Left kidney (tissue), 8 donors: Measurements from ENCODE around the gene CCDC183. TPM values are rescaled to one million over a fixed set of nuclear protein-coding genes. Genes with fewer than 3 reads are reported as not detected.
"Not testable (repeated sequence)": the region's sequence is repeated elsewhere in the genome, so short reads cannot be mapped to it uniquely, and the experiment has no call there.

Source experiments
- DNase-seq: peaks from one replicate; pipeline ENCODE4 v3.0.0-alpha.2; 2013
- long read RNA-seq, 8 donors: transcript quantifications; one replicate each; lab custom pipeline, GENCODE V29; 2026
- polyA plus RNA-seq: library from polyadenylated mRNA; unstranded; fragments of 120-200 nt; gene quantifications from one replicate; pipeline ENCODE4 v1.2.1, GENCODE V29; 2013; ENCODE audit not compliant: insufficient read length

CCDC183 gene
- polyA plus RNA-seq, result 5.5 TPM
- long read RNA-seq, donor 1, result 0 reads
- long read RNA-seq, donor 2, result 0 reads
- long read RNA-seq, donor 3, result 0 reads
- long read RNA-seq, donor 4, result 0 reads
- long read RNA-seq, donor 5, result 0 reads
- long read RNA-seq, donor 6, result 0 reads
- long read RNA-seq, donor 7, partial matches to known transcripts, result 0 of 1 reads
- long read RNA-seq, donor 7, other reads (novel, unspliced or antisense), result 0 of 1 reads
- long read RNA-seq, donor 8, result 0 reads

GRCh38 chr9:136796238-136796774 lies at the start of gene CCDC183:
Gene CCDC183 (plus strand): TSS chr9:136796338. CDS start chr9:136796398, 60 bp downstream.
- no peak for DNase-seq

- no peak for DNase-seq
Measured at GRCh38 chr9:136746621-136747020, 49.5 kb upstream of the CCDC183 start.

GRCh38 chr9:136747161-136748060 lies 48.7 kb upstream of the CCDC183 start:
- DNase-seq, result no peak

GRCh38 chr9:136748201-136748600 lies 47.9 kb upstream of the CCDC183 start, which contains the start of gene LCN6:
Gene LCN6 (minus strand): TSS chr9:136748525. CDS start chr9:136748483, 42 bp downstream.
- DNase-seq, result no peak

GRCh38 chr9:136748666-136749611 lies 47.2 kb upstream of the CCDC183 start:
- no peak for DNase-seq

- no peak for DNase-seq
Measured at GRCh38 chr9:136750526-136750925, 45.6 kb upstream of the CCDC183 start.

GRCh38 chr9:136751244-136751643 lies 44.9 kb upstream of the CCDC183 start:
- no peak for DNase-seq

GRCh38 chr9:136751814-136752213 lies 44.3 kb upstream of the CCDC183 start:
- DNase-seq, result no peak

GRCh38 chr9:136753371-136754058 lies 42.6 kb upstream of the CCDC183 start:
- no peak for DNase-seq

GRCh38 chr9:136754059-136754572 lies 42.0 kb upstream of the CCDC183 start:
- no peak for DNase-seq

GRCh38 chr9:136754626-136755301 lies 41.4 kb upstream of the CCDC183 start:
- no peak for DNase-seq

GRCh38 chr9:136755302-136756133 lies 40.6 kb upstream of the CCDC183 start:
- DNase-seq, result not testable (repeated sequence)

- no peak for DNase-seq
Measured at GRCh38 chr9:136756134-136756438, 40.1 kb upstream of the CCDC183 start.

- no peak for DNase-seq
Measured at GRCh38 chr9:136756836-136757235, 39.3 kb upstream of the CCDC183 start.

- DNase-seq, result no peak
Measured at GRCh38 chr9:136757328-136757727, 38.8 kb upstream of the CCDC183 start.

GRCh38 chr9:136757751-136758140 lies 38.4 kb upstream of the CCDC183 start:
- no peak for DNase-seq

- no peak for DNase-seq
Measured at GRCh38 chr9:136759001-136759400, 37.1 kb upstream of the CCDC183 start.

- DNase-seq, result no peak
Measured at GRCh38 chr9:136759436-136760325, 36.5 kb upstream of the CCDC183 start.

- no peak for DNase-seq
Measured at GRCh38 chr9:136760424-136760823, 35.7 kb upstream of the CCDC183 start.
